Stimulated activated CD8-positive, alpha-beta memory T cell treated with anti-CD3 and anti-CD28 coated beads, Interleukin-4, amount 100 ng/mL, for 4 hours (primary cell): ENCODE data around the gene HSPG2.
"Not testable (repeated sequence)": the region's sequence is repeated elsewhere in the genome, so short reads cannot be mapped to it uniquely, and the experiment has no call there.

ENCODE experiments used
- DNase-seq, 2 donors: peaks; one replicate each; pipeline ENCODE4 v3.0.0-alpha.2; 2020; ENCODE audit warnings: low read depth in 2 of 2, low spot score in 1 of 2

Gene HSPG2

GRCh38 chr1:21956720-21957552 lies 19.8 kb upstream of the HSPG2 start:
- peak in 1 of 2 donors; percentile 21 for DNase-seq

GRCh38 chr1:21955501-21956281 lies 18.6 kb upstream of the HSPG2 start:
- no peak for DNase-seq

GRCh38 chr1:21955058-21955457 lies 17.9 kb upstream of the HSPG2 start:
- no peak for DNase-seq

GRCh38 chr1:21952786-21953520 lies 15.8 kb upstream of the HSPG2 start:
- no peak for DNase-seq

- DNase-seq, result no peak
Observed at GRCh38 chr1:21951226-21951870, 14.2 kb upstream of the HSPG2 start.

GRCh38 chr1:21950734-21951133 lies 13.6 kb upstream of the HSPG2 start:
- no peak for DNase-seq

GRCh38 chr1:21946836-21947587 lies 9.9 kb upstream of the HSPG2 start:
- DNase-seq, result no peak

GRCh38 chr1:21944733-21945073 lies 7.6 kb upstream of the HSPG2 start:
- no peak for DNase-seq

GRCh38 chr1:21942959-21943640 lies 6.0 kb upstream of the HSPG2 start:
- not testable (repeated sequence) for DNase-seq

GRCh38 chr1:21942464-21942863 lies 5.4 kb upstream of the HSPG2 start:
- DNase-seq, result no peak

- no peak for DNase-seq
Observed at GRCh38 chr1:21941370-21941769, 4.3 kb upstream of the HSPG2 start.

GRCh38 chr1:21940492-21940891 lies 3.4 kb upstream of the HSPG2 start:
- DNase-seq, result no peak

GRCh38 chr1:21939650-21940374 lies 2.7 kb upstream of the HSPG2 start:
- DNase-seq, result no peak

- DNase-seq, result no peak
Observed at GRCh38 chr1:21938732-21939538, 1.8 kb upstream of the HSPG2 start.

GRCh38 chr1:21937372-21938121 lies 437 bp upstream of the HSPG2 start:
- DNase-seq, result peak in 1 of 2 donors; percentile 42

- DNase-seq, result no peak
Observed at GRCh38 chr1:21936366-21937031, 611 bp downstream of the HSPG2 start.

- DNase-seq, result no peak
Observed at GRCh38 chr1:21935891-21936365, 1.2 kb downstream of the HSPG2 start.
